CD4-positive, alpha-beta T cell treated with Interferon gamma for 1 hour (primary cell): Measurements from ENCODE around the gene CASTOR1.

Experiments used
- DNase-seq: peaks from one replicate; pipeline ENCODE4 v3.0.0-alpha.2; 2020

CASTOR1 gene

GRCh38 chr22:30297991-30298701 lies 8.8 kb upstream of the CASTOR1 start:
- DNase-seq = no peak

- DNase-seq = no peak
Observed at GRCh38 chr22:30297276-30297990, 8.1 kb upstream of the CASTOR1 start.

GRCh38 chr22:30296833-30297232 lies 7.5 kb upstream of the CASTOR1 start:
- DNase-seq = no peak

GRCh38 chr22:30296324-30296723 lies 7.0 kb upstream of the CASTOR1 start:
- DNase-seq = no peak

DNA sequence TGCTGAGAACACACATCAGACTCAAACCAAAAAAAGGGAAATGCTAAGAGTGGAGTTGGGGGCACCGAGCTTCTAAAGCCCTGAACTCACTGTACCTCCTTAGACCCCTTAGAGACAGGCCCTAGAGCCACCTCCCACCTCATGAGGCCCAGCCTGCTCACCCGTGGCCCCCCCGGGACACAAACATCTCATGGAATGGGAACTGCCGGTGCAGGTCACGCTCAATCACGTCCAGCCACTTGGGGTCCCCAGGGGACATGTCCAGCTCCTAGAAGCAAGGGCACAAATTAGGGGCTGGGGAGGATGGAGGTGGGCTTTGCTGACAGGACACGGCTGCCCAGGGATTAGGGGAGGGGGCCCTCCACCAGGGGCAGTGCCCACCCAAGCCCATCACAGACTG lies 6.3 kb upstream of the CASTOR1 start:
- DNase-seq = no peak

DNA sequence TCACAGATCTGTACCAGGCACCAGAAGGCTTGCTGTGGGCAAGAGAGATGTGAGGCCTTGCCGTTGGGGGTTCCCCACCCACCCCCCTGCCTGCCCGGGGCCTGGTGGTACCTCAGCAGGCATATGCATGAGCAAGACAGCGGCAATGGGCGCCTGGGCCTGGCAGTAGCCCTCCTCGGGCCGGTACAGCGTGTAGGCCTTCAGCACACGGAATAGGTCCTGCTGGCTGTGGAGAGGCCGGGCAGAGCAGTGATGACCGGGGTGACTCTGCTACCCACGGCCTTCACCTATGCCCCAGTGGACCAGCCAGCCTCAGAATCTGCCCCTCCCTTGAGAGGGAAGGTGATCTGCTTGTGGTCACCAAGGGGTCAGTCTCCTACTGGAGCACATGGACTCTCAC lies 5.5 kb upstream of the CASTOR1 start:
- no peak for DNase-seq

GRCh38 chr22:30294066-30294465 lies 4.8 kb upstream of the CASTOR1 start:
- DNase-seq = no peak

DNA sequence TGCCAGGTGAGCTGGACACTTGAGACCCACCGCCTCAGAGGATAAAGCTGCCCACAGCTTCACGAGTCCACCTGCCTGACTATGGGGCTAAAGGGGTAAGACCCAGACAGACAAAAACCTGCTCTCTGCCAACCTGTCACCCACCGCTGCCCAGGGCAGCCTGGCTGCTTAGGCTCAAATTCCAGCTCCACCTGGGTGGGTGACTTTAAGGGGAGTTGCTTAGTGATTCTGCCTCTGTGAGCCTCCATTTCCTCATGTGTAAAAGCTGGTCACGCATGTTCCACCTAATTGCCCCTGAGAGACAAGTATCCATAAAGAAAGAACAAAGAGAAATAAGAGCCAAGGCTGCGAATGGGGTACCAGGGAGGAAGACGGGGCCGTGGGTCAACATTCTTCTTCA lies 3.7 kb upstream of the CASTOR1 start:
- DNase-seq = no peak

GRCh38 chr22:30292069-30292970 lies 3.0 kb upstream of the CASTOR1 start:
- DNase-seq = no peak

- no peak for DNase-seq
Observed at GRCh38 chr22:30291058-30291892, 2.0 kb upstream of the CASTOR1 start.

- DNase-seq = no peak
Observed at GRCh38 chr22:30290342-30291057, 1.2 kb upstream of the CASTOR1 start.

- no peak for DNase-seq
Observed at GRCh38 chr22:30289980-30290313, 642 bp upstream of the CASTOR1 start.

- DNase-seq = no peak
Observed at GRCh38 chr22:30288419-30289140, 725 bp downstream of the CASTOR1 start.

DNA sequence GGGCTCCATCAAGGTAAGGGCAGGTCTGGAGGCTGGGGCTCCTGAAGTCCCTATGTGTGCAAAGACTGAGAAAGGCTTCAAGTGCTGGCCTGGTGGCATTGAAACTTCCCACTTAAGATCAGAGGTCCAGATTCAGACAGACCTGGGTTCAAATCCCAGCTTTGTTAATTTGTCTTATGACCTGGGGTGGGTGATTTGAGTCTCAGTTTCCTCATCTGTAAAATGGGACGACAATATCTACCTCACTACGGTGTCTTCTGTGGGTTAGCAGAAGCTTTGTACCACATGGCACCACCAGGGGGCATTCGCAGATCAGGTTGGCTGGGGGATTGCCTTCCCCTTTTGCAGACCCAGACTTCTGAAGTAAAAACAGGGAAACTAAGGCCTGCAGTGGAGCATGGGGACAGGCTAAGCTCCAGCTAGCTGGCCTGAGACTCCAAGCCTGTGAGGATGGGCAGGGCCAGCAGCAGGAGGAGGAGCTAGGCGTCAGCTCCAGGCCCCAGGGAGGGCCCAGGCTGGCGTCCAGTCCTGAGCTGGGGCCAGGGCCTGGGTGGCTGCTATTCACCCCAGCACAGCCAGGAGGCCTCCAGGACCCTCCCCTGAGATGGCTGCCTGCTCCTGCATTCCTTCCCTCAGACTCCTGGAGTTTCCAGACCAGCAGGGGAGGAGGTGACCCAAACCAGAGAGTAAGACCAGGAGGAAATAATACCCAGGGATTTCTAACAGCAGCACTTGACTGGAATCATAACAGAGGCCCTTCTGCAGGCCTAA lies 1.5 kb downstream of the CASTOR1 start:
- DNase-seq = peak; percentile 85

DNA sequence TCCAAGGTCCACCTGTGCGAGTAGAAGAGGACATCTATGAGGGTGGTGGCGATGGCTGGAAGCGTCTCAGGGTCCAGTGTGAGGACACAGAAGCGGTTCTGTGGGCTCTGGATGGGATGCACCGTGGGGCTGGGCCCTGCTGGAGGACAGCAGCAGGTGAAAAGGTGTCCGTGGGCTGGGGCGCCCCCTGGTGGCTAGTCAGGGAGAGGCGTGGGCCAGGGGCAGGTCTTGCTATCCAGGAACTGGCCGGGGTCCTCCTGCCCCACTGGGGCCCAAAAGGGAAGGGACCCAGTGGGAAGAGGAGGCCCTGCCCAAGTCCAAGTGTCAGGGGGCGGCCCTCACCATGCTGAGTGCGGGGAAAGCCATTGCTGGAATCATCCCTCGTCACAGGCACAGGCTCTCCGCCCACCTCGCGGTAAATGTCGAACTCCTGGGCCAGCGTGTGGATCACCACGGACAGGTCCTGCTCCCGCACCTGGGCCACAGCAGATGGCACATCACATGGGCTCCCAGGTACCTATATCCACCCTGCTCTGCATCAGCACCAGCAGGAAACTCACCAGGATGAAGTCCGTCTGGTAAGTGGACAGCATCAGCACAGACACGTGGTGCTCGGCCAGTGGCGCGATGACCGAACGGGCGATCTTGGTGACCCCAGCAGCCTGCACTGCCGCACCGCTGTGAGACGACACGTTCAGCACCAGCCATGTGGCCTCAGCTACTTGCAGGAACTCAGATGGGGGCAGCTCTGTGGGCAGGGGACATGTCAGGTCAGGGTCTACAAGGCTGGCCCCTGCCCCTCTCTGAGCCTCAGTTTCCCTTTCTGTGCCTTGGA lies 2.3 kb downstream of the CASTOR1 start:
- peak; percentile 79 for DNase-seq

GRCh38 chr22:30286331-30286730 lies 3.0 kb downstream of the CASTOR1 start:
- no peak for DNase-seq

GRCh38 chr22:30285846-30286200 lies 3.5 kb downstream of the CASTOR1 start:
- DNase-seq = no peak

DNA sequence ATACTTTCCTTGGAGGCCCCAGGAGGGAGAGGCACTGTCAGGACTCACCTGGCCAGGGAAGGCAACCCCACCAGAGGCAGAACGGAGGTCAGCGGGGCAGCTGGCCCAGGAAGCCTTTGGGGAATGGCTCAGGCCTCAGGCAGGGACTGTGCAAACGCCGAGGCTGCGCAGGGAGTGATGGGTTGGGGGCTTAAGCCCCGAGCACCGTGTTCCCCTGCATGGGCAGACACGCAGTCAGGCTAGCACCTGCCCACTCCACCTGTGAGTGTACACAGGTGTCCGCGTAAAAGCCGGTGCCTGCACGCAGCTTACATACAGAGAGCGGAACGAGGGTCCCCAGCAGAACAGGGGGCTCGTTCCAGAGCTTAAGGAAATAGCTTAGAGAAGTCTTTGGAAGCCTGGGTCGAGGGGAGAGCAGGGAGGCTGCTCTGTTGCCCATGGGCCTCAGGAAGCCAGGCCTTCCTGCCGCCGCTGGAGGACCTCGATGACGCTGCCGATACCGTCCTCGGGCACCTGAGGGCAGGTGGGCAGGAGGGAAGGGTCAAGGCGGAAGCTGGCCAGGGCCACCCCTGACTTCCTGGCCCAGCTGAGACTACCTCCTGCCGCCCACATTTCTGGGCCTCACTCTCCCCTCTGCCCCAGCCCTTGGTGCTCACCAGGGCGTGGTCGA lies 4.0 kb downstream of the CASTOR1 start:
- DNase-seq = no peak

DNA sequence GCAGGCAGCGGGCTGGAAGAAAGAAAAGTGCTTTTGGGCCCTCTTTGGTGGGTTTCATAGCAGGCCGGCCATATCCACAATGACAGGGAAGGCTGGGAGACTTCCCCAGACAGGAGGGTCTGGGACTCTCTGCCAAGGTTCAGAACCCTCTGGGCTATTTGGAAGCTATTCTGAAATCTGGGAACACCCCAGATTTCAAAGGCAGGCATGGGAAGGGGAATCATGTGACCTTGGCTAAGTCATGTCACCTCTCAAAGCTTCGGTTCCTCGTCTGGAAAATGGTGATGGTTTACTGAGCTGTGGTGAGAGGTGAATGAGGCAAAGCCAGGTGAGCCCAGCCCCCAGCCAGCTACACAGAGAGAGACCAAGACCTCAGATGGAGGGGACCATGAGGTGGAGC lies 4.6 kb downstream of the CASTOR1 start:
- no peak for DNase-seq
